GM23338 (cell line): ENCODE data around the gene IGF2R. TPM values are rescaled to one million over a fixed set of nuclear protein-coding genes. Genes with fewer than 3 reads are reported as not detected.

Experiments used
- ATAC-seq: fragments of 200-7000 bp; cut with Tn5 transposase; 3 replicates; pipeline ENCODE4 v1.9.1; 2020
- DNase-seq: peaks from one replicate; pipeline ENCODE4 v3.0.0-alpha.2; 2015; ENCODE audit warnings: low spot score
- H2AFZ ChIP-seq: fragments of 200-600 bp; sonication (generic); 2 replicates; pipeline ENCODE4 v1.8.0; 2016; ENCODE audit warnings: antibody characterized with exemption, mild to moderate bottlenecking, moderate library complexity
- H3F3A ChIP-seq: fragments of 200-600 bp; sonication (generic); replicated peaks from 2 replicates; pipeline ENCODE4 v1.8.0; 2017; ENCODE audit warnings: antibody characterized with exemption, mixed run types, low read depth
- H3K27ac ChIP-seq: fragments of 200-600 bp; sonication (generic); 2 replicates; pipeline ENCODE4 v1.6.1; 2016; ENCODE audit warnings: low read depth
- H3K27me3 ChIP-seq: fragments of 200-600 bp; sonication (generic); 2 replicates; pipeline ENCODE4 v1.8.0; 2016; ENCODE audit warnings: mild to moderate bottlenecking, mixed run types, moderate library complexity; ENCODE audit not compliant: insufficient read depth
- H3K36me3 ChIP-seq: fragments of 200-600 bp; sonication (generic); 2 replicates; pipeline ENCODE4 v1.8.0; 2016; ENCODE audit warnings: mild to moderate bottlenecking; ENCODE audit not compliant: insufficient read depth
- H3K4me1 ChIP-seq: fragments of 200-600 bp; sonication (generic); 2 replicates; pipeline ENCODE4 v1.8.0; 2016; ENCODE audit warnings: mild to moderate bottlenecking, moderate library complexity; ENCODE audit not compliant: insufficient read depth
- H3K4me2 ChIP-seq: fragments of 200-600 bp; sonication (generic); 2 replicates; pipeline ENCODE4 v1.7.1; 2017; ENCODE audit warnings: mixed run types
- H3K4me3 ChIP-seq: fragments of 200-600 bp; sonication (generic); 2 replicates; pipeline ENCODE4 v1.6.1; 2016; ENCODE audit warnings: mixed run types
- H3K79me2 ChIP-seq: fragments of 200-600 bp; sonication (generic); replicated peaks from 2 replicates; pipeline ENCODE4 v1.8.0; 2017; ENCODE audit warnings: mild to moderate bottlenecking; ENCODE audit not compliant: insufficient read depth
- H3K9me2 ChIP-seq: fragments of 200-600 bp; sonication (generic); 2 replicates; pipeline ENCODE4 v1.8.0; 2017; ENCODE audit not compliant: insufficient read depth
- H4K20me1 ChIP-seq: fragments of 200-600 bp; sonication (generic); replicated peaks from 2 replicates; pipeline ENCODE4 v1.8.0; 2017; ENCODE audit warnings: mild to moderate bottlenecking; ENCODE audit not compliant: insufficient read depth
- H3K27ac Mint-ChIP-seq: 2 replicates; pipeline ENCODE4 v1.8.0; 2020; ENCODE audit warnings: inconsistent platforms, mild to moderate bottlenecking, moderate library complexity, mixed read lengths
- H3K27me3 Mint-ChIP-seq: 3 replicates; pipeline ENCODE4 v1.8.0; 2022; ENCODE audit warnings: low read depth, mild to moderate bottlenecking, moderate library complexity, mixed read lengths, inconsistent platforms; ENCODE audit not compliant: insufficient read depth, poor library complexity
- H3K36me3 Mint-ChIP-seq: 3 replicates; pipeline ENCODE4 v1.8.0; 2021; ENCODE audit warnings: low read depth, mild to moderate bottlenecking, inconsistent platforms, moderate library complexity, mixed read lengths
- H3K4me1 Mint-ChIP-seq: 3 replicates; pipeline ENCODE4 v1.8.0; 2020; ENCODE audit warnings: mild to moderate bottlenecking, inconsistent platforms, mixed read lengths
- H3K4me3 Mint-ChIP-seq: 3 replicates; pipeline ENCODE4 v1.8.0; 2021; ENCODE audit warnings: moderate library complexity, mild to moderate bottlenecking, inconsistent platforms, mixed read lengths
- H3K9me3 Mint-ChIP-seq: 3 replicates; pipeline ENCODE4 v1.8.0; 2020; ENCODE audit warnings: moderate library complexity, mild to moderate bottlenecking, inconsistent platforms, mixed read lengths
- CREB1 ChIP-seq: fragments of 250-450 bp; sonication (Bioruptor Pico); IDR thresholded peaks from 2 replicates; pipeline ENCODE4 v1.5.0; 2020; ENCODE audit warnings: low read depth, mild to moderate bottlenecking, moderate library complexity
- CTCF ChIP-seq, 2 experiments: fragments of 200-600 bp in 1 of 2; sonication (generic) in 1 of 2; conservative IDR thresholded peaks; 2 replicates each; pipeline versions ENCODE4 v1.5.1 to v1.6.1; 2016 to 2017; ENCODE audit warnings: antibody characterized with exemption in 2 of 2, low read depth in 2 of 2, mild to moderate bottlenecking in 2 of 2, moderate library complexity in 1 of 2
- EZH2 ChIP-seq: fragments of 200-600 bp; sonication (generic); IDR thresholded peaks from one replicate; pipeline ENCODE4 v1.8.0; 2017; ENCODE audit warnings: antibody characterized with exemption, mild to moderate bottlenecking, low read depth; ENCODE audit not compliant: unreplicated experiment
- JUNB ChIP-seq: IDR thresholded peaks from one replicate; pipeline ENCODE4 v1.6.1; 2016; ENCODE audit warnings: antibody characterized with exemption; ENCODE audit not compliant: unreplicated experiment
- NANOG ChIP-seq: IDR thresholded peaks from 2 replicates; pipeline ENCODE4 v1.6.1; 2016; ENCODE audit warnings: antibody characterized with exemption, borderline replicate concordance
- POLR2AphosphoS5 ChIP-seq: IDR thresholded peaks from 2 replicates; pipeline ENCODE4 v1.6.1; 2016; ENCODE audit warnings: antibody characterized with exemption, low read depth
- REST ChIP-seq: IDR thresholded peaks from one replicate; pipeline ENCODE4 v1.6.1; 2018; ENCODE audit warnings: antibody characterized with exemption; ENCODE audit not compliant: unreplicated experiment
- STAT1 ChIP-seq: IDR thresholded peaks from one replicate; pipeline ENCODE4 v1.6.1; 2016; ENCODE audit warnings: antibody characterized with exemption; ENCODE audit not compliant: unreplicated experiment
- ZNF114 ChIP-seq: fragments of 250-450 bp; sonication (Bioruptor Pico); IDR thresholded peaks from 2 replicates; pipeline ENCODE4 v1.5.0; 2020; ENCODE audit warnings: mild to moderate bottlenecking, moderate library complexity
- ZNF331 ChIP-seq: fragments of 250-450 bp; sonication (Bioruptor Pico); IDR thresholded peaks from 2 replicates; pipeline ENCODE4 v1.5.0; 2020; ENCODE audit warnings: low read depth, mild to moderate bottlenecking, moderate library complexity
- polyA plus RNA-seq: library from polyadenylated mRNA; unstranded; fragments of >200 nt; fragmentation: Nextera tagmentation; extraction: Ambion mirVana; gene quantifications from 2 replicates; pipeline ENCODE4 v1.2.1, GENCODE V29; 2016
- total RNA-seq: library from RNA; depleted of rRNA; stranded (reverse); fragments of >200 nt; shearing (Covaris generic); gene quantifications from 2 replicates; pipeline ENCODE4 v1.2.3, GENCODE V29; 2014
- TF ChIP-seq, protein P1 (sequence below): IDR thresholded peaks from 2 replicates; pipeline ENCODE4 v1.6.1; 2016; ENCODE audit warnings: antibody characterized with exemption

IGF2R gene
- total and polyA plus RNA-seq, 2 experiments from 2014 or later = 12.5 to 76.4 TPM

DNA sequence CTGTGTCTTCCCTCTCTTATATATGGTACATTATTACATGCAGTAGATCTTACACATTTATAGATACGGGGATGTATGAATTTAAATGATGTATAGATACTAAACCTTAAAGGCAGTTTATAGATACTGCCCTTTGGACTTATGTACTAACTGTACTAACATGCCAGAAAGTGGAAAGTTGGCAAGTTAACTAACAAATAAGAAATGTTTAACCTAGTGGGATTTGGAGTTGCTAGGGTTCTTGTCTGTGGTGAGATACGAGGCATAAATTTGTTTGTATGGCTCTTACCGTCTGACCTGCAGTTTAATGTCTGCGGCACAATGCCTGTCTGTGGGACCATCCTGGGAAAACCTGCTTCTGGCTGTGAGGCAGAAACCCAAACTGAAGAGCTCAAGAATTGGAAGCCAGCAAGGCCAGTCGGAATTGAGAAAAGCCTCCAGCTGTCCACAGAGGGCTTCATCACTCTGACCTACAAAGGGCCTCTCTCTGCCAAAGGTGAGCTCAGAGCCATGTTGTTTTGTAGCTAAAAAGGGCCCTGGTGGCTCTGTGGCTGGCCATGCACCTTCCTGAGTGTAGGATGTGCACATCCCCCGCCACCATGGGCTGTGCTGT lies 89.8 kb downstream of the IGF2R start:
- no peak overlapping the region for H3K27ac Mint-ChIP-seq
- no peak for ATAC-seq

GRCh38 chr6:160060221-160060620 lies 91.3 kb downstream of the IGF2R start:
- Histone ChIP-seq H2AFZ (no peak overlapping the region), H3K36me3 (peaks cover 24% of the 10 kb centered on the region), H3K9me2 (no peaks in the 10 kb centered on the region), H3K79me2 (no peaks in the 10 kb centered on the region), H3K4me3 (no peak overlapping the region), H3K27ac (no peak overlapping the region), H3K4me2 (no peak overlapping the region), H4K20me1 (no peaks in the 10 kb centered on the region), H3F3A (no peaks in the 10 kb centered on the region), H3K4me1 (no peaks in the 10 kb centered on the region), H3K27me3 (no peaks in the 10 kb centered on the region)
- Mint-ChIP-seq H3K4me1 (no peaks in the 10 kb centered on the region; the same call in 2 of the 3 replicates), H3K4me3 (no peak overlapping the region), H3K27ac (peak overlapping the region; percentile 50), H3K36me3 (peaks cover 83% of the 10 kb centered on the region), H3K9me3 (no peaks in the 10 kb centered on the region; the same call in 2 of the 3 replicates), H3K27me3 (no peaks in the 10 kb centered on the region)
- TF ChIP-seq REST (no peak), NANOG (no peak), POLR2AphosphoS5 (no peak), CTCF (conservative IDR thresholded peaks at IDR 0.05; ENCODE audit: low read depth in 2 of 2) (no peak), EZH2 (no peak)
- ATAC-seq (no peak), DNase-seq (no peak)

More for the DNA sequence above, 89.8 kb downstream of the IGF2R start:
- no peaks in the 10 kb centered on the region for H4K20me1 ChIP-seq
- Mint-ChIP-seq H3K36me3 (peaks cover 83% of the 10 kb centered on the region), H3K9me3 (no peaks in the 10 kb centered on the region; the same call in 2 of the 3 replicates), H3K4me1 (no peaks in the 10 kb centered on the region; the same call in 2 of the 3 replicates), H3K27me3 (no peaks in the 10 kb centered on the region), H3K4me3 (no peak overlapping the region)
- H3K4me3 ChIP-seq = no peak overlapping the region
- no peak overlapping the region for H2AFZ ChIP-seq
- H3K36me3 ChIP-seq = peaks cover 19% of the 10 kb centered on the region
- no peaks in the 10 kb centered on the region for H3K27me3 ChIP-seq
- H3K79me2 ChIP-seq = no peaks in the 10 kb centered on the region
- no peak overlapping the region for H3K4me2 ChIP-seq
- no peaks in the 10 kb centered on the region for H3K4me1 ChIP-seq
- H3K9me2 ChIP-seq = no peaks in the 10 kb centered on the region
- no peaks in the 10 kb centered on the region for H3F3A ChIP-seq
- no peak for TF ChIP-seq JUNB
- no peak for TF ChIP-seq ZNF331 (CRISPR knock-in tag)
- TF ChIP-seq, protein P1, sequence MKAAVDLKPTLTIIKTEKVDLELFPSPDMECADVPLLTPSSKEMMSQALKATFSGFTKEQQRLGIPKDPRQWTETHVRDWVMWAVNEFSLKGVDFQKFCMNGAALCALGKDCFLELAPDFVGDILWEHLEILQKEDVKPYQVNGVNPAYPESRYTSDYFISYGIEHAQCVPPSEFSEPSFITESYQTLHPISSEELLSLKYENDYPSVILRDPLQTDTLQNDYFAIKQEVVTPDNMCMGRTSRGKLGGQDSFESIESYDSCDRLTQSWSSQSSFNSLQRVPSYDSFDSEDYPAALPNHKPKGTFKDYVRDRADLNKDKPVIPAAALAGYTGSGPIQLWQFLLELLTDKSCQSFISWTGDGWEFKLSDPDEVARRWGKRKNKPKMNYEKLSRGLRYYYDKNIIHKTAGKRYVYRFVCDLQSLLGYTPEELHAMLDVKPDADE = no peak
- TF ChIP-seq ZNF114 = no peak
- no peak for TF ChIP-seq STAT1
- TF ChIP-seq CREB1 (CRISPR knock-in tag) = no peak
- TF ChIP-seq POLR2AphosphoS5 = no peak
- TF ChIP-seq NANOG = no peak
- TF ChIP-seq EZH2 = no peak
- TF ChIP-seq CTCF (conservative IDR thresholded peaks at IDR 0.05; ENCODE audit: low read depth in 2 of 2) = no peak
- H3K27ac ChIP-seq = no peak overlapping the region
- no peak for DNase-seq
